T-helper 22 cell (primary cell): ENCODE data around the gene GP1BB.
"Not testable (repeated sequence)": the region's sequence is repeated elsewhere in the genome, so short reads cannot be mapped to it uniquely, and the experiment has no call there.

Source experiments
- DNase-seq: peaks from one replicate; pipeline ENCODE4 v3.0.0-alpha.2; 2020; ENCODE audit warnings: low read depth

Gene GP1BB

GRCh38 chr22:19714312-19715187 lies 8.8 kb upstream of the GP1BB start, which contains the start of gene SEPTIN5:
Gene SEPTIN5 (plus strand): TSS chr22:19714503. CDS start chr22:19714589, 86 bp downstream.
- DNase-seq = no peak

- DNase-seq = no peak
These were observed 8.0 kb upstream of the GP1BB start for GRCh38 chr22:19715188-19715930.

DNA sequence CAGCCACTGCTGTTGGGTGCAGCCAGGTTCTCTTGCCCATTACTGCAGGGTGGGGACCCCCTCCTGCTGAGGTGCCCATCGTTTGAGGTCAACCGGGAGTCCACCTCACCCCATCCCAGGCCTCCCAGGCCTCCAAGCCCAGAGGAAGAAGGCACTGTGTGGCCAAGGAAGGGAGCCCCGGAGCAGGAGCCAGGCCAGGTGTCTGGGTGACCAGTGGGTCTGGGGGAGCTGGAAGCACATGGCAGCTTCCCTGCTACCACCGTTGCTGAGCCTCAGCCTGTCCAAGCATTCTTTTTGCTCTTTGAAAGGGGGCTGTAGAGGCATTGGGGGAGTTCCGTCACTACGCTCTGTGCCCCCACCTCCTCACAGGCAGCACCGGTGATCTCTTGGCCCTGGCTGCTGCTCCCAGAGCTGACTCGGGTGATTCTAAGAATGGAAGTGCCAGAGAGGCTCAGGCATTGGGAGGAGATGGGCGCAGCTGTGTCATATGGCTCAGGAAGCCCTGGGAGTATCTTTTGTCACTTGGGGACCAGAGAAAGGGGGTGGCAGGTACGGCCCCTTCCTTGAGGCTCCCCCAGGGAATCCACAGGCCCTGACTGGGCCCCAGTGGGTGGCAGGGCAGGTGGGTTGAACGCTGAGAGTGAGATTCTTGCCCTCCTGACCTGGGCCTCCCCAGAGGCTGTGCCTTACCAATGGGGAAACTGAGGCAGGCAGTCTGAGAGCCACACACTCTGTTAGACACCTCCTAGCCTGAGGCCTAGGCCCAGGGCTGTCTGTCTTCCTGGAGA lies 7.1 kb upstream of the GP1BB start:
- no peak for DNase-seq

GRCh38 chr22:19716829-19717105 lies 6.6 kb upstream of the GP1BB start:
- no peak for DNase-seq

- no peak for DNase-seq
These were observed 6.2 kb upstream of the GP1BB start for GRCh38 chr22:19717181-19717580.

DNA sequence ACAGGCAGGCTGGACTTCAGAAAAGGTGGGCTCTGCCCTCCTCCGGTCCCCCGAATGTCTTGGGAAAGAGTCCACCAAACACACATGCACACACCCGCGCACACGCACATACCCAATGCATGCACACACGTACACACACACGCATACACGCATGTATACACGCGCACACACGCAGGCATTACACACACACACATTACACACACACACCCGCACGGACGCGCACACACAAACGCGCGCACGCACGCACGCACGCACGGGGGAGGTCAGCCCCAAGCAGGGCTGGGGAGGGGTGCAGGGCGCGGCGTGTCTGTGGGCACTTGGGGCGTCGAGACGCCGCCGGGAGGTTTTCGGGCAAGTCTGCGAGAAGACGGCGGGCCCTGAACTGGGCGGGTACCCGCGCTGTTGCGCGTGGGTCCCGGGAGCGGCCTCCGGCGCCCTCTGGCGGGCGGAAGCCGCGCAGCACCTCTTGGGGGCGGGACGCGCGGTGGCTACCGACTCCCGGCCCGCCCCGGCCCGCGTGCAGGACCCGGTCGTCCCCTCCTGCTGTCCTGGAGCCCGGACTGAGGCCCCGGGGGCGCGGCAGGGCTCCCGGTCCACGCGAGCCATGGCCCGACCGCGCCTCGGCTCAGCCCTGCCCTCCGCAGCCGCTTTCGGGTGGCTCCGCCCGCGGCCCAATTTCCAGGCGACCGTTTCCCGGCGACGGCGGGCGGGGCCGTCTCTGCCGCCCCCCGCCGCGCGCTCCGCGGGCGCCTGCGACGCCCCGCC lies 5.5 kb upstream of the GP1BB start:
- peak; percentile 51 for DNase-seq

DNA sequence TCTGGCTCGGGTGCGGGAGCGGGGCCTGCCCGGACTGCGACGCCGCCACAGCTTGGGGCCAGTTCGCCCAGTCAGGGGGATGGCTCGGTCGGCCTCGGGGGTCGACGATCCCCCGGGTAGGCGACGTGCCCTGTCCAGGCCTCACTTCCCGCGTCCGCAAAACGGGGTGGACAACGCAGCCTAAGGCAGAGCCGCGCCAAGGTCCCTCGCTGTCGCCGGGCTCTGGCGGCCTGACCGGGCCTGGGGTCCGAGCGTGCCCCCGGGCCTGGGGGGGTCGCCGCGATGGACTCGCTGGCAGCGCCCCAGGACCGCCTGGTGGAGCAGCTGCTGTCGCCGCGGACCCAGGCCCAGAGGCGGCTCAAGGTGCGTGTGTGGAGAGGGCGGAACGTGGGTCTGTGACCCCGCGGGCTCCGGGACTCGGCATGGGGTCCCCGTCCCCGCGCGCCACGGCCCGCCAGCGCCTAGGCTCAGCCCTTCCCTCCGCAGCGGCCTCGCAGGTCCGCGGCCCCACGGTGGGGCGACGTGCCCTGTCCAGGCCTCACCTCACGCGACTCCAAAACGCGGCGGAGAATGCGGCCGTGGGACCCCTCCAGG lies 4.8 kb upstream of the GP1BB start:
- no peak for DNase-seq

GRCh38 chr22:19719050-19719482 lies 4.3 kb upstream of the GP1BB start:
- no peak for DNase-seq

DNA sequence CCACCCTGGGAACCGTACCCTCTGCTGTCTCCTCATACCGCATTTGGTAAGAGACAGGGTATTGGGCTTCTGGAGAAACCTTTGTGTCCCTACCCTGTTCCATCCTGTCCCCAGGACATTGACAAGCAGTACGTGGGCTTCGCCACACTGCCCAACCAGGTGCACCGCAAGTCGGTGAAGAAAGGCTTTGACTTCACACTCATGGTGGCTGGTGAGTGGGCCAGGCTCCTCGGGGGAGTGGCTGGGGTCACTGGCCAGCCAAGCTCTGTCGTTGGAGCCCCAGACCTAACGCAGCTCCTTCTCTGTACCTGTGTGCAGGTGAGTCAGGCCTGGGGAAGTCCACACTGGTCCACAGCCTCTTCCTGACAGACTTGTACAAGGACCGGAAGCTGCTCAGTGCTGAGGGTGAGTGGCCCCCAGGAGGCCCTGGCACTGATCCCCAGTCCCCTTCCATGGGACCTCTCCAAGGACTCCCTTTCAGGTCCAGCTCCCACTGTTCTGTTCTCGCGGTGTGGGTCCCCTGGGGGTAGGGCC lies 3.8 kb upstream of the GP1BB start:
- no peak for DNase-seq

DNA sequence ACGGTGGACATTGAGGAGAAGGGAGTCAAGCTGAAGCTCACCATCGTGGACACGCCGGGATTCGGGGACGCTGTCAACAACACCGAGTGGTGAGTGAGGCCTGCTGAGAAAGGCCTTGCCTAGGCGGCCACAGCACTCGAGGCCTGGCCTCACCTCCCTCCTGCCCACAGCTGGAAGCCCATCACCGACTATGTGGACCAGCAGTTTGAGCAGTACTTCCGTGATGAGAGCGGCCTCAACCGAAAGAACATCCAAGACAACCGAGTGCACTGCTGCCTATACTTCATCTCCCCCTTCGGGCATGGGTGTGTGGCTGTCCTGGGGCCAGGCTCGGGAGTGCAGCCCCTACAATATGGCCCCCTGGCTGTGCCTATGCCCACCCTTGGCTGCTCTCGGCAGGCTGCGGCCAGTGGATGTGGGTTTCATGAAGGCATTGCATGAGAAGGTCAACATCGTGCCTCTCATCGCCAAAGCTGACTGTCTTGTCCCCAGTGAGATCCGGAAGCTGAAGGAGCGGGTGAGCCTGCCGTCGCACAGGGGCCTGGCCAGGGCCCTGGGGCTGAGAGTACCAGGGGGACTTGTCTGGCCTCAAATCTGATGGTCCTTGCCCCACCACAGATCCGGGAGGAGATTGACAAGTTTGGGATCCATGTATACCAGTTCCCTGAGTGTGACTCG lies 3.0 kb upstream of the GP1BB start:
- DNase-seq = no peak

GRCh38 chr22:19720999-19721329 lies 2.4 kb upstream of the GP1BB start:
- DNase-seq = no peak

GRCh38 chr22:19721330-19722177 lies 1.8 kb upstream of the GP1BB start:
- no peak for DNase-seq

DNA sequence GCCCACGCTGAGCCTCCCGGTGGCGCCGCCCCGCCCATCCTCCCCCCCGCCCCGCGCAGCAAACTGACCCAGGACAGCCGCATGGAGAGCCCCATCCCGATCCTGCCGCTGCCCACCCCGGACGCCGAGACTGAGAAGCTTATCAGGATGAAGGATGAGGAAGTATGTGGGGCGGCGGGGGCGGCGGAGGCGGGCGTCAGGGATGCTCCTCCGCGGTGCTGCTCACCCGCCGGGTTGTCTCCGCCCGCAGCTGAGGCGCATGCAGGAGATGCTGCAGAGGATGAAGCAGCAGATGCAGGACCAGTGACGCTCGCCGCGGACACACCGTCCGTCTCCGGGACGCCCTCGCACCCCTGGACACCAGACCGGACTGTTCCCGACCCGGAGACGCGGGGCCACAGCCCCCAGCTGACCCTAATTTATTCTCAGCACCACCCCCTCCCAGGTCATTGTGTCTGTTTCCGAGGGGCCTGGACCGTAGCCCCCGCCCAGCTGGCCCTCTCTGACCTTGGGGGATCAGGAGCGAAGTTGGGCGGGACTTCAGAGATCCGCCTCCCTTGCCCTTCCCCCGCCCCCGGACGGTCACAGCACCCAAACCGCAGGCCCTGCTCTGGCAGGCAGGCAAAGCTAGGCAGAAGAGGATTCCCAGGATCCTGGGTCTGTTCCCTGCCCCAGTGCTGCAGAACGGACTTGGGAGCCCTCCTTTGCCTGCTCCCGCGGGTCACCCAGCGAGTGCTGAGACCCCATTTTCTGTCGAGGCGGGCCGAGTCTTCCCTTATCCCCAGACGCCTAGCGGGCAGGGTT lies 959 bp upstream of the GP1BB start:
- DNase-seq = no peak

DNA sequence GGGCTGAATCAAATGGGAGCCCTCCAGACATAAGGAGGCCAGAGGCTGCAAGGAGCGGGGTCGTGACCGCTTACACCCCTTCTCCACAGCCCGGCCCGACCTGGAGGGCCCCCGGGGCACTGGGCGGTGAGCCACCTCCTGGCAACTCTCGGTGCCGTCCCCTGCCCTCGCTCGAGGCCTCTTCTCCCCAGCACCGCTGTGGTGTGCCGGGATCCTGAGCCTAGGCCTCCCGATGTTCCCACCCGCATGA lies 432 bp upstream of the GP1BB start:
- DNase-seq = no peak

- DNase-seq = no peak
These were observed 866 bp downstream of the GP1BB start for GRCh38 chr22:19723983-19724827.

DNA sequence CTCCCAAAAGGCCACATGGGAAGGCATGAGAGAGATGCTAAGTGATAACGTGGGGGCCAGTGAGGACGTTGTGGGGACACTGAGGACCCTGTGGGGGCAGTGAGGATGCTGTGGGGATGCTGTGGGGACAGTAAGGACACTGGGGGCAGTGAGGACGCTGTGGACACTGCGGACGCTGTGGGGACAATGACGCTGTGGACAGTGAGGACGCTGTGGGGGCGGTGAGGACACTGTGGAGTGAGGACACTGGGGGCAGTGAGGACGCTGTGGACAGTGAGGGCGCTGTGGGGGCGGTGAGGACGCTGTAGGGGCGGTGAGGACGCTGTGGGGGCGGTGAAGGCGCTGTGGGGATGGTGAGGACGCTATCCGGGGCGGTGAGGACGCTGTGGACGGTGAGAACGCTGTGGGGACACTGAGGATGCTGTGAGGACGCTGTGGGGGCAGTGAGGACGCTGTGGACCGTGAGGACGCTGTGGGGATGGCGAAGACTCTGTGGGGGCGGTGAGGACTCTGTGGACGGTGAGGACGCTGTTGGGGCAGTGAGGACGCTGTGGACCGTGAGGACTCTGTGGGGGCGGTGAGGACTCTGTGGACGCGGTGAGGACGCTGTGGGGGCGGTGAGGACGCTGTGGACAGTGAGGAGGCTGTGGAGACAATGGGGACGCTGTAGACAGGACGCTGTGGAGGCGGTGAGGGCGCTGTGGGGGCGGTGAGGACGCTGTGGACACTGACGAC lies 1.8 kb downstream of the GP1BB start:
- no peak for DNase-seq

GRCh38 chr22:19726064-19726788 lies 2.9 kb downstream of the GP1BB start:
- DNase-seq = not testable (repeated sequence)
